NCI-H2107 treated with DMSO at 0.1 percent for 48 hours (cell line): ENCODE results near the gene ZDHHC23.

Source experiments
- DNase-seq: peaks from one replicate; lab custom pipeline; 2025; ENCODE audit not compliant: unreplicated experiment; lab: John Stamatoyannopoulos, UW

The ZDHHC23 gene

DNA sequence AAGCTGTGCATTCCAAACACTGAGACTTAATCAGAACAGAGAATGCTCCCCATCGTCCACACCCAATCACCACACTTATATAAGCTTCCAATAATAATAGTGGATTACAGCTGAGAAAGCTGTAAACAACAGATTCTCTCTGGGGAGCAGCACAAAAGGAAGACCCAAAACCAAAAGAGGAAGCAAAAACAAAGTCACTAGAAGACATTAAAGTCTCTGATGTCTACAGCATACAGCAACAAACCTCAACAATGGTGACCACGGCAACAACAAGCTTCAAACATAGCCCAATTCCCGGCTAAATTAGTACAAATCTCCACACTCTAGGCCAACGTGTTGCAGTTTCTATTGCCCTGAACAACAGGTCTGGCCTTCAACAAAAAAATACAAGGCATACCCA is 37.7 kb downstream of the ZDHHC23 start:
- no peak for DNase-seq

DNA sequence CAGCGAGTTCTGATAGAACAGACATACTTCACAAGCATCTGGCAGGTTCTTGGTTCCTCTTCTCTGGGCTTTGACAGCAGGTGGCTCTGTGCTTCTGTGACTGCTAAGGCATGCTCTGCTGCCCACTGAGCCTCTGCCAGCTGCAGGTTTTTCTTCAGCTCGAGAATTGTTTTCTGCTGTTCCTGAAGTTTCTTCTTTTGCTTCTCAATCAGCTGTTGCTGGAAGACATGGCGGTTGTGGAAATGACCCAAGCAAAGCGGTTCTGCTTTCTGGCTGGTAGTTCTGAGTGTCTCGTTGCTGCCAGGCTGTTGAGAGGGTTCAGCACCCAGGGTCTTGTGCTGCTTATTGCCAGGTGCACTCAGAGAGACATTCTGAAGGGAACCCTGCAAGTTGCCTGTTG is 57.7 kb downstream of the ZDHHC23 start:
- DNase-seq, result no peak

DNA sequence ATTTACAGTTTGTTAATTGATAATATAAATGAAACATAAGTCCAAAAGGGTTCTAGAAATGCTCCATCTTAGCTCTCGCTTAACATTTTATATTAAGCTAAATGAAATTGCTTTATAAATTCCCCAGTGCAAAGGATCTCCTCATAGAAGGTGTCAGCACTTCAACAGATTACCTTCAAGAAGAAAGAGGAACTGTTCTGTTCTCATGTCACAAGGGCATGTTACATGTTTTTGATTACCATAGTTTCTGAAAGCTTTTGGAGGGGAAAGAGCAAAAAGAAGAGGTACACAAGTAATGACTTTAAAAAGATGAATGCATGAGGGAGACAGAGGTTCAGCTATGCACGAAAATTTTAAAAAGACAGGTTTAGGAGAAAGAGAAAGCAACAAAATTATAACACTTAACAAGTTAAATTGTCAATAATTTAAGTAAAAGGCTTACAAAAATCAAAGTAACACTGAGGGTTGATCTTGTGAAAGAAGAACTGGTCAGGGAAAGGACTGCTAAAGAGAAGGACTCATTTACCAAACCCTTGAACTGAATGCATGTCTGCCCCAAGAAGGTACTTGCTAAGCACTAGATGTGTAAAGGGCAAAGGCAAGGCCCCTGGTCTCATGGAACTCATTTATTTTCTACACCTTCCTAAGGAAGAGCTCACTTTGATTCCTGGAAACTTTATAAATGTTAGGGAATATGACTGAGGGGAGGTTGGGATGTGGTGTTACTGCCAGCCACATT is 63.4 kb downstream of the ZDHHC23 start:
- no peak for DNase-seq
